ENCODE results near the gene NPRL2.

NPRL2 gene

DNA sequence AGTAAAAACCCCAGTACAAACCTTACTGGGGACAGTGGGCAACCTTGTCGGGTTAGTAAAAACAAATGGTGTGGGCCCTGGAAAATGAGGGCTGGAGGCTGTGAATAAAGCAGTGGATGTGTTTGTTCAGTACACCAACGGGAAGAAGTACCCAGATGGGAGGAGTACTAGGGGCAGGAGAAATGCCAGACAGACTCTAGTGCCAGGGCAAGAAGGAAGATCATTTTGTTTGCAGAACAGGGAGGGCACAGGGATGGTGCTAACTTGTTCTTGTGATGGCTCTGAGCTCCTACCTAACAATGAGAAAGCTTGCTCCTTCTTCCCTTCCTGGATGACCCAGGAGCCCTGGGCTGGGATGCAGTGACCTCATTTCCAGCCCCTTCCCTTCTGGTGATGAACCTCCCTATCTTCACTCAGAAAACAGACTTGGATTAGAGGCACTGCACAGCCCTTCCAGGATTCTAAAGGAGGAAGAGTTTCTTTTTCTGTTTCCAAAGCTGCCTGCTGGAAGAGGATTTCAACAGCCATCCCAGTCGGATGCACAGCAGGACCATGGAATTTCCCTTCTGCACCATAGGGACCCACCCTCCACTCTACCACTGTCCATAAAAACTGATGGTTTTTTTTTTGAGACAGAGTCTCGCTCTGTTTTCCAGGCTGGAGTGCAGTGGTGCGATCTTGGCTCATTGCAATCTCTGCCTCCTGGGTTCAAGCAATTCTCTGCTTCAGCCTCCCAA, 16.1 kb downstream of the NPRL2 start:
- H3K79me1 ChIP-seq (replicated peaks; ENCODE audit: low read length, poor library complexity, severe bottlenecking): peaks cover 25% of the 10 kb centered on the region
- no peak overlapping the region for H3K18ac ChIP-seq (ENCODE audit: low read depth in 1 of 2, low read length in 2 of 2)
- peaks cover 26% of the 10 kb centered on the region for H3K4me1 ChIP-seq (ENCODE audit: control insufficient read depth, insufficient read depth, low read depth, low read length)
- H2BK5ac ChIP-seq (ENCODE audit: low read depth, low read length, poor library complexity, severe bottlenecking): no peak overlapping the region
- peaks cover 29 to 35% of the 10 kb centered on the region in 2 experiments for H3K36me3 ChIP-seq (ENCODE audit: control insufficient read depth in 1 of 2, insufficient read depth in 2 of 2, low read depth in 1 of 2, low read length in 2 of 2)
- H3K27ac ChIP-seq (ENCODE audit: low read length, poor library complexity, severe bottlenecking): no peak overlapping the region
- no peak overlapping the region for H3K23ac ChIP-seq (ENCODE audit: low read length in 2 of 2)
- peak overlapping the region in 1 of 2 experiments; percentile 40 for H3K4ac ChIP-seq (ENCODE audit: low read depth in 1 of 2, low read length in 2 of 2)
- no peak overlapping the region for H2AFZ ChIP-seq (ENCODE audit: low read depth, low read length)
- H2AK5ac ChIP-seq (ENCODE audit: low read length, severe bottlenecking): no peak overlapping the region
- peak overlapping the region; percentile 97 for H3K9ac ChIP-seq (ENCODE audit: low read length)
- H2BK12ac ChIP-seq (ENCODE audit: low read length in 2 of 2): no peak overlapping the region
- no peak overlapping the region for H2BK15ac ChIP-seq (ENCODE audit: low read depth, poor library complexity, severe bottlenecking)
- no peaks in the 10 kb centered on the region for H3K9me3 ChIP-seq (ENCODE audit: control insufficient read depth, low read length)
- H4K91ac ChIP-seq (ENCODE audit: low read length): no peak overlapping the region
- H3K14ac ChIP-seq (ENCODE audit: low read length in 2 of 2): no peak overlapping the region
- peak; percentile 68 for DNase-seq
- H4K8ac ChIP-seq (ENCODE audit: low read length): no peak overlapping the region
- WGBS: 85% methylated on average over 5 of the region's 5 CpGs
- no peak overlapping the region for H3K4me2 ChIP-seq (ENCODE audit: low read length, poor library complexity, severe bottlenecking)
- no peaks in the 10 kb centered on the region for H3K27me3 ChIP-seq (ENCODE audit: control insufficient read depth in 1 of 2, insufficient read depth in 1 of 2, low read length in 2 of 2)
- peak overlapping the region in 1 of 2 experiments; percentile 40 for H3K4me3 ChIP-seq (ENCODE audit: insufficient read depth in 1 of 2, low read depth in 1 of 2, low read length in 2 of 2)
- H2BK120ac ChIP-seq (ENCODE audit: low read depth, low read length): no peak overlapping the region

DNA sequence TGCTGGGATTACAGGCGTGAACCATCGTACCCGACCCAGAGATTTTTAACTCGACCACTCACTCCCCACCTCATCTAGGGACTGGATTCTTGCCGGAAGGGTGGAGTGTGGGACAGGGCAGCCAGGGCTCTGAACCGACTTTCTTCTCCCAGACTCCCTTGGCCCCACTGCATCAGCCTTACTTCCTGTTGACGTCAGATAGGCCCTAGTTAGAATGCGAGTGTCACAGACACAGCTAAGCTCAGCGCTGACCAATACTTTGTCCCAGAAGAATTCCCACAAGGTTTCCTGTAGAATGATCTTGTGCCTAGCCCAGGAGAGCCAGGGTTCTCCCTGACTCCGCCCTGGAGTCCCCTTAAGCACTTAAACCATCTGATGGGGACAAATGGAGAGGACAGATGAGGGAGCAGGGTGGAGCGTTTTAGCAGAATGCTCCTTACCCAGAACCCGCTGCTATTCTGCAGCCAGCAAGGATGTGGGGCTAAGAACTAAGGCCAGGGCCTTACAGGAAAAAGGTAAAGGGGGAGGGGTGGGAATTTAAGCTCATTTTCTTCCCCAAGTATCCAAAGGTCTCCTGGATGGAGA, 16.7 kb downstream of the NPRL2 start:
- peak overlapping the region in 1 of 2 experiments; percentile 40 for H3K4me3 ChIP-seq (ENCODE audit: insufficient read depth in 1 of 2, low read depth in 1 of 2, low read length in 2 of 2)
- peak overlapping the region in 1 of 2 experiments; percentile 8 for H3K4ac ChIP-seq (ENCODE audit: low read depth in 1 of 2, low read length in 2 of 2)
- H4K91ac ChIP-seq (ENCODE audit: low read length): no peak overlapping the region
- no peak overlapping the region for H3K23ac ChIP-seq (ENCODE audit: low read length in 2 of 2)
- DNase-seq: peak; percentile 86
- H3K4me2 ChIP-seq (ENCODE audit: low read length, poor library complexity, severe bottlenecking): no peak overlapping the region
- no peak overlapping the region for H2BK120ac ChIP-seq (ENCODE audit: low read depth, low read length)
- no peaks in the 10 kb centered on the region for H3K27me3 ChIP-seq (ENCODE audit: control insufficient read depth in 1 of 2, insufficient read depth in 1 of 2, low read length in 2 of 2)
- no peak overlapping the region for H2AFZ ChIP-seq (ENCODE audit: low read depth, low read length)
- H3K18ac ChIP-seq (ENCODE audit: low read depth in 1 of 2, low read length in 2 of 2): no peak overlapping the region
- no peaks in the 10 kb centered on the region for H3K9me3 ChIP-seq (ENCODE audit: control insufficient read depth, low read length)
- H2BK5ac ChIP-seq (ENCODE audit: low read depth, low read length, poor library complexity, severe bottlenecking): no peak overlapping the region
- peaks cover 24% of the 10 kb centered on the region for H3K79me1 ChIP-seq (replicated peaks; ENCODE audit: low read length, poor library complexity, severe bottlenecking)
- no peak overlapping the region for H2BK15ac ChIP-seq (ENCODE audit: low read depth, poor library complexity, severe bottlenecking)
- peak overlapping the region; percentile 29 for H4K8ac ChIP-seq (ENCODE audit: low read length)
- peak overlapping the region; percentile 97 for H3K9ac ChIP-seq (ENCODE audit: low read length)
- H3K36me3 ChIP-seq (ENCODE audit: control insufficient read depth in 1 of 2, insufficient read depth in 2 of 2, low read depth in 1 of 2, low read length in 2 of 2): peaks cover 33 to 41% of the 10 kb centered on the region in 2 experiments
- no peak overlapping the region for H3K27ac ChIP-seq (ENCODE audit: low read length, poor library complexity, severe bottlenecking)
- no peak overlapping the region for H2BK12ac ChIP-seq (ENCODE audit: low read length in 2 of 2)
- H2AK5ac ChIP-seq (ENCODE audit: low read length, severe bottlenecking): no peak overlapping the region
- WGBS: 71% methylated on average over 12 of the region's 12 CpGs
- peaks cover 26% of the 10 kb centered on the region for H3K4me1 ChIP-seq (ENCODE audit: control insufficient read depth, insufficient read depth, low read depth, low read length)
- no peak overlapping the region for H3K14ac ChIP-seq (ENCODE audit: low read length in 2 of 2)

DNA sequence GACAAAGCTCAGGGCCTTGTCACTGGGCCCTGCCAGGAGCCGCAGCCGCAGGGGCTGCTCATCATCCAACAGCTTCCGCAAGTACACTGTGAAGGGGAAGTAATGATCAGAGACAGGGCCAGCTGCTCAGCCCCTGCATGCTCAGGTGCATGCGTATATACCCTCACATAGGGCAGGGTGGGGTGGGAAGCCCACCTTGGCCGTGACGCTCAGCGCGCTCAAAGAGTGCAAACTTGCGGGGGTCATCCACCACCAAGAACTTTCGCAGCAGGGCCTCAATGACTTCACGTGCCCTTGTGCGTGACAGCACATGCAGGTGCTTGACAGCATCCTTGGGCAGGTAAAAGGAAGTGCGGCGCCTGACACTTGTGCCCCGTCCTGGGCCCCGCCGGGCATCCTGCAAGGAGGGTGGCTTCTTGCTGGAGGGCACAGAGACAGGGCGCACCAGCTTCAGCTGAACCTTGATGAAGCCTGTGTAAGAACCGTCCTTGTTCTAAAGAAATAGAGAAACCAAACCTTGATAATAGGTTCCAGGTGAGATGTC, 19.1 kb downstream of the NPRL2 start:
- H3K14ac ChIP-seq (ENCODE audit: low read length in 2 of 2): no peak overlapping the region

DNA sequence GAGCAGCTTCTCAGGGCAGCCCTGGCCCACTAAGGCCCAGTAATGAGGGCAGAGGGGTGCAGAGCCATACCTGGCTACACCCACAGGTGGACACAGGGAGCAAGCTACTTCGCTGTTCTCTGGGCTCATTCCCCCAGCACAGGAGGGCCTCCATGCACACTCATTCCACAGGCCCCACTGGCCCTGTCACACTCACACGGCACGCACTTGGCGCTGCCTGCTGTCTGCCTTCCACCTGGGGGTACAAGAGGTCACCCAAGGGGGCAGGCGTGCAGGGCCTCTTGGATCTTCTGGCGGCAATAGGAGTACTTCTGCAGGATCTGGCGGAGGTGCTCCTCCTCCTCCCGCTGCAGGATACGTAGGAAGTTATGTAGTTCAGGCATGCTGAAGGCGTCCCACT, 20.2 kb downstream of the NPRL2 start:
- H3K23ac ChIP-seq (ENCODE audit: low read length in 2 of 2): no peak overlapping the region
- H3K4me1 ChIP-seq (ENCODE audit: control insufficient read depth, insufficient read depth, low read depth, low read length): peaks cover 19% of the 10 kb centered on the region
- H3K18ac ChIP-seq (ENCODE audit: low read depth in 1 of 2, low read length in 2 of 2): no peak overlapping the region
- no peak overlapping the region for H4K8ac ChIP-seq (ENCODE audit: low read length)
- H3K27me3 ChIP-seq (ENCODE audit: control insufficient read depth in 1 of 2, insufficient read depth in 1 of 2, low read length in 2 of 2): no peaks in the 10 kb centered on the region
- H3K9me3 ChIP-seq (ENCODE audit: control insufficient read depth, low read length): no peaks in the 10 kb centered on the region
- no peak overlapping the region for H2AK5ac ChIP-seq (ENCODE audit: low read length, severe bottlenecking)
- no peak overlapping the region for H2BK120ac ChIP-seq (ENCODE audit: low read depth, low read length)
- no peak for DNase-seq
- H3K4me2 ChIP-seq (ENCODE audit: low read length, poor library complexity, severe bottlenecking): no peak overlapping the region
- 98% methylated on average over 10 of the region's 10 CpGs for WGBS
- H3K14ac ChIP-seq (ENCODE audit: low read length in 2 of 2): no peak overlapping the region
- no peak overlapping the region for H4K91ac ChIP-seq (ENCODE audit: low read length)
- no peak overlapping the region for H2AFZ ChIP-seq (ENCODE audit: low read depth, low read length)
- H3K4me3 ChIP-seq (ENCODE audit: insufficient read depth in 1 of 2, low read depth in 1 of 2, low read length in 2 of 2): no peak overlapping the region
- no peak overlapping the region for H3K4ac ChIP-seq (ENCODE audit: low read depth in 1 of 2, low read length in 2 of 2)
- no peak overlapping the region for H3K9ac ChIP-seq (ENCODE audit: low read length)
- H2BK12ac ChIP-seq (ENCODE audit: low read length in 2 of 2): no peak overlapping the region
- no peak overlapping the region for H3K27ac ChIP-seq (ENCODE audit: low read length, poor library complexity, severe bottlenecking)
- H2BK5ac ChIP-seq (ENCODE audit: low read depth, low read length, poor library complexity, severe bottlenecking): no peak overlapping the region
- H3K79me1 ChIP-seq (replicated peaks; ENCODE audit: low read length, poor library complexity, severe bottlenecking): peaks cover 26% of the 10 kb centered on the region
- H3K36me3 ChIP-seq (ENCODE audit: control insufficient read depth in 1 of 2, insufficient read depth in 2 of 2, low read depth in 1 of 2, low read length in 2 of 2): peaks cover 43 to 55% of the 10 kb centered on the region in 2 experiments
- no peak overlapping the region for H2BK15ac ChIP-seq (ENCODE audit: low read depth, poor library complexity, severe bottlenecking)

More for the DNA sequence above, 19.1 kb downstream of the NPRL2 start:
- H3K4me2 ChIP-seq (ENCODE audit: low read length, poor library complexity, severe bottlenecking): no peak overlapping the region
- no peak overlapping the region for H2AFZ ChIP-seq (ENCODE audit: low read depth, low read length)
- no peak overlapping the region for H3K4ac ChIP-seq (ENCODE audit: low read depth in 1 of 2, low read length in 2 of 2)
- no peak overlapping the region for H3K23ac ChIP-seq (ENCODE audit: low read length in 2 of 2)
- H2BK12ac ChIP-seq (ENCODE audit: low read length in 2 of 2): no peak overlapping the region
- no peak overlapping the region for H3K9ac ChIP-seq (ENCODE audit: low read length)
- no peak overlapping the region for H2AK5ac ChIP-seq (ENCODE audit: low read length, severe bottlenecking)
- no peak overlapping the region for H3K18ac ChIP-seq (ENCODE audit: low read depth in 1 of 2, low read length in 2 of 2)
- no peak overlapping the region for H2BK5ac ChIP-seq (ENCODE audit: low read depth, low read length, poor library complexity, severe bottlenecking)
- H4K8ac ChIP-seq (ENCODE audit: low read length): no peak overlapping the region
- H3K4me3 ChIP-seq (ENCODE audit: insufficient read depth in 1 of 2, low read depth in 1 of 2, low read length in 2 of 2): no peak overlapping the region
- peaks cover 24% of the 10 kb centered on the region for H3K79me1 ChIP-seq (replicated peaks; ENCODE audit: low read length, poor library complexity, severe bottlenecking)
- H4K91ac ChIP-seq (ENCODE audit: low read length): peak overlapping the region; percentile 21
- 96% methylated on average over 19 of the region's 19 CpGs for whole genome bisulfite sequencing
- H3K4me1 ChIP-seq (ENCODE audit: control insufficient read depth, insufficient read depth, low read depth, low read length): peaks cover 26% of the 10 kb centered on the region
- H3K27ac ChIP-seq (ENCODE audit: low read length, poor library complexity, severe bottlenecking): no peak overlapping the region
- H2BK120ac ChIP-seq (ENCODE audit: low read depth, low read length): no peak overlapping the region
- DNase-seq: no peak
- H3K36me3 ChIP-seq (ENCODE audit: control insufficient read depth in 1 of 2, insufficient read depth in 2 of 2, low read depth in 1 of 2, low read length in 2 of 2): peaks cover 33 to 44% of the 10 kb centered on the region in 2 experiments
- no peaks in the 10 kb centered on the region for H3K9me3 ChIP-seq (ENCODE audit: control insufficient read depth, low read length)
- H2BK15ac ChIP-seq (ENCODE audit: low read depth, poor library complexity, severe bottlenecking): no peak overlapping the region
- H3K27me3 ChIP-seq (ENCODE audit: control insufficient read depth in 1 of 2, insufficient read depth in 1 of 2, low read length in 2 of 2): no peaks in the 10 kb centered on the region
